Measurements from ENCODE around the gene MDC1. TPM values are rescaled to one million over a fixed set of nuclear protein-coding genes. Genes with fewer than 3 reads are reported as not detected.

Gene MDC1
- total and polyA plus RNA-seq, 2 of the 13 experiments (the other 11 are each of a cell fraction or from before 2014, with no cell fraction given), result 8.4 to 14.0 TPM

GRCh38 chr6:30721198-30722024, 4.3 kb upstream of the MDC1 start (continued):
- TF ChIP-seq ETV6 (CRISPR knock-in tag; conservative IDR thresholded peaks at IDR 0.05), result no peak
- peak; percentile 99 for TF ChIP-seq AKAP8 (CRISPR knock-in tag; IDR thresholded peaks at IDR 0.05)
- TF ChIP-seq ZSCAN12 (CRISPR knock-in tag; IDR thresholded peaks at IDR 0.05), result 0 out of 2 replicates have a peak, but pooled peaks have one; percentile 17
- no peak for TF ChIP-seq HNRNPUL1 (IDR thresholded peaks at IDR 0.05; ENCODE audit: low read depth, low read length)
- TF ChIP-seq HOXA9 (CRISPR knock-in tag; IDR thresholded peaks at IDR 0.05; ENCODE audit: borderline replicate concordance), result no peak
- no peak for TF ChIP-seq ZNF10 (CRISPR knock-in tag; IDR thresholded peaks at IDR 0.05; ENCODE audit: borderline replicate concordance, low read depth)
- TF ChIP-seq HOXA3 (CRISPR knock-in tag; IDR thresholded peaks at IDR 0.05), result peak; percentile 89
- no peak; the same call in 1 of the 2 replicates for TF ChIP-seq BRD4 (CRISPR knock-in tag; IDR thresholded peaks at IDR 0.05)
- no peak for TF ChIP-seq FOXP1 (IDR thresholded peaks at IDR 0.05)
- TF ChIP-seq FOXP1 (CRISPR knock-in tag; IDR thresholded peaks at IDR 0.05), result no peak
- TF ChIP-seq TBX2 (CRISPR knock-in tag; IDR thresholded peaks at IDR 0.05; ENCODE audit: borderline replicate concordance), result peak; percentile 73
- no peak for TF ChIP-seq GPBP1L1 (CRISPR knock-in tag; IDR thresholded peaks at IDR 0.05)
- TF ChIP-seq ZSCAN21 (CRISPR knock-in tag; IDR thresholded peaks at IDR 0.05; ENCODE audit: borderline replicate concordance), result no peak
- no peak for TF ChIP-seq STAG1 (CRISPR knock-in tag; IDR thresholded peaks at IDR 0.05)
- TF ChIP-seq POGZ (CRISPR knock-in tag; IDR thresholded peaks at IDR 0.05), result peak; percentile 18; the same call in 1 of the 2 replicates
- no peak for TF ChIP-seq HMGA1 (CRISPR knock-in tag; conservative IDR thresholded peaks at IDR 0.05)
- TF ChIP-seq ZNF770 (CRISPR knock-in tag; IDR thresholded peaks at IDR 0.05), result no peak
- TF ChIP-seq RXRA (CRISPR knock-in tag; IDR thresholded peaks at IDR 0.05), result peak; percentile 74
- no peak for TF ChIP-seq ZNF749 (CRISPR knock-in tag; IDR thresholded peaks at IDR 0.05; ENCODE audit: borderline replicate concordance)
- TF ChIP-seq ZNF383 (CRISPR knock-in tag; IDR thresholded peaks at IDR 0.05; ENCODE audit: borderline replicate concordance), result no peak
- no peak for TF ChIP-seq ZNF446 (CRISPR knock-in tag; IDR thresholded peaks at IDR 0.05)
- peak; percentile 9 for TF ChIP-seq ZFP90 (CRISPR knock-in tag; IDR thresholded peaks at IDR 0.05; ENCODE audit: borderline replicate concordance)
- no peak for TF ChIP-seq XRCC5 (optimal IDR thresholded peaks at IDR 0.05; ENCODE audit: low read length)
- no peak for TF ChIP-seq HNF4A (CRISPR knock-in tag; IDR thresholded peaks at IDR 0.05)
- no peak for TF ChIP-seq ZNF766 (CRISPR knock-in tag; IDR thresholded peaks at IDR 0.05; ENCODE audit: borderline replicate concordance)
- peak; percentile 64; the same call in 1 of the 2 replicates for TF ChIP-seq AHR (CRISPR knock-in tag; IDR thresholded peaks at IDR 0.05)
- no peak for TF ChIP-seq HHEX (CRISPR knock-in tag; IDR thresholded peaks at IDR 0.05)
- TF ChIP-seq FOXK1 (CRISPR knock-in tag; IDR thresholded peaks at IDR 0.05; ENCODE audit: borderline replicate concordance, low read depth), result no peak
- TF ChIP-seq ZNF136 (CRISPR knock-in tag; IDR thresholded peaks at IDR 0.05; ENCODE audit: low read depth), result no peak
- no peak for TF ChIP-seq KMT2B (CRISPR knock-in tag; IDR thresholded peaks at IDR 0.05)
- TF ChIP-seq CEBPB (IDR thresholded peaks at IDR 0.05; ENCODE audit: borderline replicate concordance, low read depth, low read length), result no peak

All from HepG2 (cell line).